Ramos (cell line): ENCODE data around the gene CSNK1G1.
"Not testable (repeated sequence)": the region's sequence is repeated elsewhere in the genome, so short reads cannot be mapped to it uniquely, and the experiment has no call there.

Source experiments
- in situ Hi-C: fragments of 300-500 bp; cut with MboI; formaldehyde crosslinking; loops from one replicate; pipeline ENCODE4 v1.14.3; 2022; ENCODE audit warnings: low sequenced_read_pairs; ENCODE audit not compliant: unreplicated experiment

CSNK1G1 gene

GRCh38 chr15:64355944-64356709, at the start of gene CSNK1G1:
Gene CSNK1G1 (minus strand): TSS chr15:64356173. CDS start chr15:64300499, 55,674 bp downstream.
- in situ Hi-C loops = no loop called here

DNA sequence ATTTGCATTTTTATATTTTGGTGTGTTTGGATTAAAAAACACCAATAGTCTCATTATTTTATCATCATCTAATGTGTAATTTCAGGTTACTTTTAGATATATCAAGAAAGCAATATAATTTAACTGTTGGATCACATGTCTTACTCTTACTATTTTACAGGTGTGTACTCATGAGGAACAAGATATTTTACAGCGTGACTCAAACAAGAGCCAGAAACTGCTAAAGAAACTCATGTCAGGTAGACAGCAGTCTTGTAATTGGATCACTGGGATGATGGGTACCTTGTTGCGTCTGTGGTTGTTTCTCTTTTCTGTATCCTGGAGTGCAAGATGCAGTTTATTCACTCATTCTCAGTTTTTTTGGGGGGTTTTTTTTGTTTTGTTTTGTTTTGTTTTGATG, 44.6 kb upstream of the CSNK1G1 start:
- in situ Hi-C loops = no loop called here

DNA sequence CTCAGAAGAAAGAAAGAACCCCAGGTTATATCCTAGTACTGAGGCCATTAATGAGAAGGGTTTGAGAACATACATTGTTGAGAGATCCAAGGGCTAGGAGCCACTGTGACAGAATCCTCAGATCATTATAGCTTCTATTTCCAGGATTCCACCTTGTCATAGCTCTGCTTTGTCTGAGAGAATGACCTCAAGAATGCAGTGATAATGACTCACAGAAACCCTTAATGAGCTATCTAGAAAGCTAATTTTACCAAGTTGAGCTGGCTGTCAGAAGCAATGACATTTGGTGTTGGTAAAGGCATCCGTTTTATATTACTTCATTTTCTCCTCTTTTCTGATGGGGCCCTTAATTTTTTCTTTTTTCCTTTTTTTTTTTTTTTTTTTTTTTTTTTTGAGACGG, 42.6 kb upstream of the CSNK1G1 start:
- in situ Hi-C loops = no loop called here

DNA sequence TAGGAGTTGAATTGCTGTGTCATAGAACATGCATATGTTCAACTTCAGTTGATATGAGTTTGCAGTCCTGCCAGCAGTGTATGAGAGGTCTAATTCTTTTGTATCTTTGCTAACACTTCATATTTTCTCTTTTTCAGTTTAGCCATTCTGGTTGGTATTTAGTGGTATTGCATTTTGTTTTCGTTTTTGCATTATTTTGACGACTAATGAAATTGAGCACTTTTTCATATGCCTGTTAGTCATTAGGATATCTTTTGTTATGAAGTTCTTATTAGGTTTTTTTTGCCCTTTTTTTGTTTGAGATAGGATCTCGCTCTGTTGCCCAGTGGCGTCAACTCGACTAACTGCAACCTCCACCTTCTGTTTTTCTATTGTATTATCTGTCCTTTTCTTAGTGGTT, 40.8 kb upstream of the CSNK1G1 start:
- in situ Hi-C loops = no loop called here

DNA sequence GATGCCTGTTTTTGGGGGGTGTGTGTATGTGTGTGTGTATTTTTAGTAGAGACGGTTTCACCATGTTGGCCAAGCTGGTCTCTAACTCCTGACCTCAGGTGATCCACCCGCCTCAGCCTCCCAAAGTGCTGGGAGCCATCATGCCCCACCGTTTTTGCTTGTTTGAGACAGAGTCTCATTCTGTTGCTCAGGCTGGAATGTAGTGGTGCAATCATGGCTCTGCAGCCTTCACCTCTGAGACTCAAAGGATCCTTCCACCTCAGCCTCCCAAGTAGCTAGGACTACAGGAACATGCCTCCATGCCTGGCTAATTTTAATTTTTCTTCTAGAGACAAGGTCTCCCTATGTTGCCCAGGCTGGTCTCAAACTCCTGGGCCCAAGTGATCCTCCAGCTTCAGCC, 36.5 kb upstream of the CSNK1G1 start:
- in situ Hi-C loops = not testable (repeated sequence)

- in situ Hi-C loops = no loop called here
Observed at GRCh38 chr15:64389036-64389435, 33.1 kb upstream of the CSNK1G1 start.

DNA sequence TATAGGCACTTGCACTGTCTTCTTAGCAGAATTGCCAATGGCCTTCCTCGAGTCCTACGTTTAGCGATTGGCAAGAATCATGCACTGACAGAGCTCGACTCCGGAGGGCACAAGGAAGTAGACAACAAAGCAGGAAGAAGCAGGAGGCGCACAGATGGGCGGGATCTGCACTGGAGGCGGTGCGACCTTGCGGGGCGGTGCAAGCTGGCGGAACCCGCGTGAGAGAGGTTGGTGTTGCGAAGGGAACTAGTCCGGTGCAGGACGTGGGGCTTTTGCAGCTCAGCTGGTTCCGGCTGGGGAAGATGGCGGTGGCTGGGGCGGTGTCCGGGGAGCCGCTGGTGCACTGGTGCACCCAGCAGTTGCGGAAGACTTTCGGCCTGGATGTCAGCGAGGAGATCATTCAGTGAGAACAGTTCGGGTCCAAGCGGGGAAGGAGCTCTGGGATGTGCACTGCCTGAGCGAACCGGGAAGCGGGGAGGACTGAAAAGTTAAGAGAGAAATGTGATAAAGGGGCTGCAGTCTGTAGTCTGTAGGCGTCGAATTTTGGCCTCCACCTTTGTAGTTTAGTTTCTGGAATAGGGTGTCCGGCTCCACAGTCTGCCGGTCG, 31.7 kb upstream of the CSNK1G1 start, which contains the start of gene TRIP4:
Gene TRIP4 (plus strand): TSS at position 275 of the 607 bp plus-strand sequence. CDS start 28 bp downstream, at position 303.
- in situ Hi-C loops = no loop called here

GRCh38 chr15:64386291-64386690, 30.3 kb upstream of the CSNK1G1 start:
- in situ Hi-C loops = no loop called here

- in situ Hi-C loops = no loop called here
Observed at GRCh38 chr15:64383760-64384159, 27.8 kb upstream of the CSNK1G1 start.

DNA sequence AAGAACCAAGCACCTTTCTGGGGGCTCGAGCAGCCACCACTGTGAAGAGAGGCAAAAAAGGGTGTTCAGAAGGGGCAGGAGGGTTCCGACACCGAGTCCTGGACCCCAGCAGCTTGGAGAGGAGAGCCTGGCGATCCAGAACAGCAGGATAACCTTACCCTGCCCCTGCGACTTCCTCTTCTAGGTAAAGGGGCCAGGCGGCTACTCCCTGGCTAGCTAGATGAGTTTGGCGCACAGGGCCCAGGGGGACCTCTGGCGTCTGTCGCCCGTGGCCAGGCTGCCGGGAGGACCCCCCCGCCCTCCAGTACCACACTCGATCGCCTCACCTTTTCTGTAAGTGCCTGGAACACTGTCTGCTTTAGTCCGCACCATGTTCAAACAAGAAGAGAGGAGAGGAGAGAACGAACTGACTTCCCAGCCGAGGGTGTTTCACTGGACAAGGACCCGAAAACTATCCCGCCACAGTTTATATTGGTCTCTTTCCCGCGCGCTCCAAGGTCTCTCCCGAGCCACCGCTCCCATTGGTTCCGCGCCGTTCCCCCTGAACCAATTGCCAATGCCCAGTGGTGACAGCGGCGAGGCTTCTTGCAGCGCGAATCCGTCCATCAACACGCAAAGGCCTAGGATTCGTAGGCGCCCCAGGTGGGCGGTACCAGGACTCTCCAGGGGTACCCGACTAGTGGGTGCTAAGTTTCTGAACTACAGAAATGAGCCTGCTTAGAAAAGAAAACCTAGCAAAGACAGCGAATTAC, 25.2 kb upstream of the CSNK1G1 start, which contains the start of gene PCLAF:
Gene PCLAF (minus strand): TSS at position 442 of the 752 bp plus-strand sequence. CDS start 70 bp downstream, at position 372.
- in situ Hi-C loops = no loop called here

DNA sequence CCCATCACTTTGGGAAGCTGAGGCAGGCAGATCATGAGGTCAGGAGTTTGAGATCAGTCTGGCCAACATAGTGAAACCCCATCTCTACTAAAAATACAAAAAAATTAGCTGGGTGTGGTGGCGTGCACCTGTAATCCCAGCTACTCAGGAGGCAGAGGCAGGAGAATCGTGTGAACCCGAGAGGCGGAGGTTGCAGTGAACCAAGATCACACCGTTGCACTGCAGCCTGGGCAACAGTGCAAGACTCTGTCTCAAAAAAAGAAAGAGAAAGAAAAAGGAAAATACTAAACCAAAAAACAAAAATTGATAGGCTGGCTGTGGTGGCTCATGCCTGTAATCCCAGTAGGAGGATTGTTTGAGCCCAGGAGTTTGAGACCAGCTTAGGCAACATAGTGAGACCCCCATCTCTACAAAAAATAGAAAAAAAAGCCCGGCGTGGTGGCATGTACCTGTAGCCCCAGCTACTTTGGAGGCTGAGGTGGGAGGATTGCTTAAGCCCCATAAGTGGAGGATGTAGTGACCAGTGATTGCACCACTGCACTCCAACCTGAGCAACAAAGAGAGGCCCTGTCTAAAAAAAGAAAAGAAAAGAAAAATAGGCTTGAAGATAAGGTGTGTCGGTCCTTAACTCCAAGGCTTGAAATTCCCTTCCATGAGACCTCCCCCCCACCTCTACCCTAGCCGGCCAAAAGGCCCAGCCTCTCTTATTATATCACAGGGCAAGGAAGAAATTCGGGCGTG, 24.3 kb upstream of the CSNK1G1 start:
- in situ Hi-C loops = not testable (repeated sequence)

- in situ Hi-C loops = no loop called here
Observed at GRCh38 chr15:64379216-64379960, 23.4 kb upstream of the CSNK1G1 start.

GRCh38 chr15:64373360-64373759, 17.4 kb upstream of the CSNK1G1 start:
- in situ Hi-C loops = no loop called here

DNA sequence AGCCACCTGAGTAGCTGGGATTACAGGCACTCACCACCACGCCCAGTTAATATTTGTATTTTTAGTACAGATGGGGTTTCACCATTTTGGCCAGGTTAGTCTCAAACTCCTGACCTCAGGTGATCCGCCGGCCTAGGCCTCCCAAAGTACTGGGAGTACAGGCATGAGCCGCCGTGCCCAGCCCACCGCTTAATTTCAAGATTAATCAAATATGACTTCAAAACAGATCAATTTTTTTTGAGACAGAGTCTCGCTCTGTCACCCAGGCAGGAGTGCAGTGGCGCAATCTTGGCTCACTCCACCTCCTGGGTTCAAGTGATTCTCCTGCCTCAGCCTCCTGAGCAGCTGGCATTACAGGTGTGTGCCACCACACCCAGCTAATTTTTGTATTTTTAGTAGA, 15.4 kb upstream of the CSNK1G1 start:
- in situ Hi-C loops = not testable (repeated sequence)

DNA sequence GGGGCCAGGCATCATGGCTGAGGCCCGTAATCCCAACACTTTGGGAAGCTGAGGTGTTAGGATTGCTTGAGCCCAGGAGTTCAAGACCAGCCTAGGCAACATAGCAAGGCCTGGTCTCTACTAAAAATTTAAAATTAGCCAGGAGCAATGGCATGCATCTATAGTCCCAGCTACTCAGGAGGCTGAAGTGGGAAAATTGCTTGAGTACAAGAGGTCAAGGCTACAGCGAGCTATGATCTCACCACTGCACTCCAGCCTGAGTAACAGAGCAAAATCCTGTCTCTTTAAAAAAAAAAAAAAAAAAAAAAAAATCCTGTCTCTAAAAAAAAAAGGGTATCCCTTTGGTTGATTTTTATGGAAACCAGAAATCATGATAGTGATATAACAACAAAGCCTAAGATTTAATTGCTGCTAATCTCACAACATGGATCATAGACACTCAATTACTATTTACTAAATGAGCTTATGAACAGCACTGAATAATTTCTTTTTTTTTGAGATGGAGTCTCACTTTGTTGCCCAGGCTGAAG, 13.2 kb upstream of the CSNK1G1 start:
- in situ Hi-C loops = no loop called here

GRCh38 chr15:64361259-64361658, 5.3 kb upstream of the CSNK1G1 start:
- in situ Hi-C loops = no loop called here

DNA sequence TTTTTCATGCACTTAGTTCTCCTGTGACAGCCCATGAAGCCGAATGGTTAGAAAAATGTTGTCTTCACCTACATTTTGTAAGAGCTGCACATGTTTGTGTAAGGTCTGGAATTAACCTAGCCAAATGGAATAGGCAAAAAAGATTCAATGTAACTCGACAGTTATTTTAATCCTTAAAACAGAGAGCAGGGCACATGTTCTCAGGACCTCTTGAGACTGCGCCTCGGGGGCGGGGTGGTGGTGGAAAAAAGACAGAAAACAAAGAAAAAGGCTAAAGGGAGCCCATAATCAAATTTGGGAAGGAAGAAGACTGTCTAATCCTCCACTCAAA, 702 bp upstream of the CSNK1G1 start:
- in situ Hi-C loops = no loop called here

- in situ Hi-C loops = no loop called here
Observed at GRCh38 chr15:64355348-64355943, 527 bp downstream of the CSNK1G1 start.

- in situ Hi-C loops = no loop called here
Observed at GRCh38 chr15:64354688-64355344, 1.2 kb downstream of the CSNK1G1 start.
